ENCODE results near the gene PNPLA7. TPM values are rescaled to one million over a fixed set of nuclear protein-coding genes. Genes with fewer than 3 reads are reported as not detected.
"Not testable (repeated sequence)": the region's sequence is repeated elsewhere in the genome, so short reads cannot be mapped to it uniquely, and the experiment has no call there.

The PNPLA7 gene
- total RNA-seq, 1 donor from 2014 or later: 3.9 TPM

DNA sequence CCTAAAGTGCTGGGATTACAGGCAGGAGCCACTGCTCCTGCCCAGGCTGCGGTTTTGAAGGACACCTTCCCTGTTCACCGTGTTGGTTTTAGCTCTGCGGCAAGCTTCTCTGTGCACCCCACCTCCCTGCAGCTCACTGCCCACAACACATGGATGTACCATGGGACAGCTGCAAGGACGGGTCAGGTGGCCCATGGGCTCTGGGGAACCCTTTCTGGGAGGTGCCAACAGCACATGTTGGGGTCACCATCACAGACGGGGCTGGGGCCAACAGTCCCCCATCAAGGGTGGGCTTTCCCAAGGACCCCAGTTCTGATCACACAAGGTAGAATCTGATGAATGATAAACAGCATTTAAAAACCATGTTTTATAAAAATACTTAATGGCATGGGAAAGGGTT is 134.8 kb downstream of the PNPLA7 start:
- Mint-ChIP-seq H3K4me1 (ENCODE audit: unreplicated experiment) (no peaks in the 10 kb centered on the region), H3K27me3 (ENCODE audit: unreplicated experiment) (no peaks in the 10 kb centered on the region), H3K9me3 (ENCODE audit: unreplicated experiment) (no peaks in the 10 kb centered on the region), H3K27ac (ENCODE audit: unreplicated experiment) (no peak overlapping the region), H3K36me3 (ENCODE audit: low read depth, unreplicated experiment) (peaks cover 5% of the 10 kb centered on the region), H3K4me3 (ENCODE audit: unreplicated experiment) (no peak overlapping the region)
- TF ChIP-seq, protein P1, sequence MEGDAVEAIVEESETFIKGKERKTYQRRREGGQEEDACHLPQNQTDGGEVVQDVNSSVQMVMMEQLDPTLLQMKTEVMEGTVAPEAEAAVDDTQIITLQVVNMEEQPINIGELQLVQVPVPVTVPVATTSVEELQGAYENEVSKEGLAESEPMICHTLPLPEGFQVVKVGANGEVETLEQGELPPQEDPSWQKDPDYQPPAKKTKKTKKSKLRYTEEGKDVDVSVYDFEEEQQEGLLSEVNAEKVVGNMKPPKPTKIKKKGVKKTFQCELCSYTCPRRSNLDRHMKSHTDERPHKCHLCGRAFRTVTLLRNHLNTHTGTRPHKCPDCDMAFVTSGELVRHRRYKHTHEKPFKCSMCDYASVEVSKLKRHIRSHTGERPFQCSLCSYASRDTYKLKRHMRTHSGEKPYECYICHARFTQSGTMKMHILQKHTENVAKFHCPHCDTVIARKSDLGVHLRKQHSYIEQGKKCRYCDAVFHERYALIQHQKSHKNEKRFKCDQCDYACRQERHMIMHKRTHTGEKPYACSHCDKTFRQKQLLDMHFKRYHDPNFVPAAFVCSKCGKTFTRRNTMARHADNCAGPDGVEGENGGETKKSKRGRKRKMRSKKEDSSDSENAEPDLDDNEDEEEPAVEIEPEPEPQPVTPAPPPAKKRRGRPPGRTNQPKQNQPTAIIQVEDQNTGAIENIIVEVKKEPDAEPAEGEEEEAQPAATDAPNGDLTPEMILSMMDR (IDR thresholded peaks at IDR 0.05; ENCODE audit: unreplicated experiment): no peak
- DNase-seq (ENCODE audit: low spot score): no peak

DNA sequence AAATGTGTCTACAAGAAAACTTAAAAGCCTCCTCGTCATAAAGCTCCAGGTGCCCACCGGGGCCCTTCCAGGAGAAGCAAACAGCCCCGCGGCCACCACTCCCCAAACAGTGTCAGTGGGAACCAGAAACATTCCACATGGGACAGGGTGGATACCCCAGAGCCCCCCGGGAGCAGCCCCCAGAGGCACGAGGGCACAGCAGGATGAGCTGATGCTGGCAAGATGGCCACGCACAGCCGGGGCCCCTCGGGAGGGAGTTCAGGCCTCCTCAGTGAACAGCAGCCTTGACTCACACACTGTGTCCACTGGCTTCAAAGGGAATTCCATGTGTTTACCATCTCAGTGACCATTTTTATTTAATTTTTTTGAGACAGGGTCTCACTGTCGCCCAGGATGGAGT is 137.8 kb downstream of the PNPLA7 start:
- Mint-ChIP-seq H3K4me1 (ENCODE audit: unreplicated experiment) (no peaks in the 10 kb centered on the region), H3K27me3 (ENCODE audit: unreplicated experiment) (no peaks in the 10 kb centered on the region), H3K36me3 (ENCODE audit: low read depth, unreplicated experiment) (peaks cover 5% of the 10 kb centered on the region), H3K4me3 (ENCODE audit: unreplicated experiment) (no peak overlapping the region), H3K9me3 (ENCODE audit: unreplicated experiment) (no peaks in the 10 kb centered on the region), H3K27ac (ENCODE audit: unreplicated experiment) (no peak overlapping the region)
- no peak for DNase-seq (ENCODE audit: low spot score)
- TF ChIP-seq, protein P1 (IDR thresholded peaks at IDR 0.05; ENCODE audit: unreplicated experiment): no peak

DNA sequence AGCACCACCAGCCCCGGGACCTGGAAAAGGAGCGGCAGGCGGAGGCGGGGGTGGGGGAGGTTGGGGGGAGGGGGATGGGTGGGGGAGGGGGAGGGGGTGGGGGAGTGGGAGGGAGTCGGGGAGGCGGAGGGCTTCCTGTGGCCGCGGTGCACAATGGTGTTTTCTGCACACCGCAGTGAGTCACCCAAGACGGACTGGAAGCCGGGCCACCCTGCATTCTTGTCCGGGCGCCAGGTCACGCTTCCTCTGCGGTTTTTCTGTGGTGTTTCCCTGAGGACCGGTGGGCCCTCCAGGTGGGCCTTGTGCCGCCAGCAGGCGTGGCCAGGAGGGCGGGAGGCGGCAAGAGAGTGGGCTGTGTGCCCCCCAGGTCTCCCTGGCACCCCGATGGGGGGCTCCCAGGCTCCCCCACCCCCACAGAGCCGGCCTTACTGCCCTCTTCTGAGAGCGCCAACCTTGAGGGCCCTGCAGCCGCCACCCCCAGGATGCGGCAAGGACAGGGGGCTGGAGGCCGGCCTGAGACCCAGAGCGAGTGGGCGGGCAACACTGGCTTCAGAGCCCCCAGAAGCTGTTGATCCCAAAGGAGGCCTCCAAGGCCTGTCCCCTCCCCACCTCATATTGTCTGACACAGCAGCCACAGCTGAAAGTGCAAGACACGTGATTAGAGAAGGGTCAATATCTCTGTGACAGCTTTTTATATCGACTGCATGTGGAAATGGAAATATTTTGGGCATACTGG is 138.4 kb downstream of the PNPLA7 start:
- no peak overlapping the region for H3K27ac Mint-ChIP-seq (ENCODE audit: unreplicated experiment)
- H3K4me1 Mint-ChIP-seq (ENCODE audit: unreplicated experiment): no peaks in the 10 kb centered on the region
- H3K9me3 Mint-ChIP-seq (ENCODE audit: unreplicated experiment): no peaks in the 10 kb centered on the region
- H3K4me3 Mint-ChIP-seq (ENCODE audit: unreplicated experiment): no peak overlapping the region
- no peaks in the 10 kb centered on the region for H3K27me3 Mint-ChIP-seq (ENCODE audit: unreplicated experiment)
- TF ChIP-seq, protein P1 (IDR thresholded peaks at IDR 0.05; ENCODE audit: unreplicated experiment): no peak
- DNase-seq (ENCODE audit: low spot score): no peak
- peaks cover 5% of the 10 kb centered on the region for H3K36me3 Mint-ChIP-seq (ENCODE audit: low read depth, unreplicated experiment)

DNA sequence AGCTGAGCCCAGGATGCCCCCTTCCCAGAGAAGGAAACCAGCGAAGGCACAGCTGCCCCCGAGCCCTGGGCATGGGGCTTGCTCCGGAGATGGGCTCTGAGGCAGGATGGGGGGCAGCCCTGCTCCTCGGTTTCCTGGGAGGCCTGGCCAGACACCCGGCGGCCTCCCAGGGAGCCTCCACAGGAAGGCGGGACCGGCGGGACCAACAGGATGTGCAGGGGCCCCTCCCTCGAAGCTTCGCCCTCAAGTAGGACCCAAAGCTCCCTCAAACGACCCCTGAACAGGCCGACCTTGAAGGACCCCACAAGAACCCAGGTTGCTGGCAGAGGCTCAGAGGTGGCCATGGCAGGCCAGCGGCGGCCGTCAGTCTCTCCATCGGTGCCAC is 138.9 kb downstream of the PNPLA7 start:
- DNase-seq (ENCODE audit: low spot score): no peak
- Mint-ChIP-seq H3K4me3 (ENCODE audit: unreplicated experiment) (no peak overlapping the region), H3K4me1 (ENCODE audit: unreplicated experiment) (no peaks in the 10 kb centered on the region), H3K9me3 (ENCODE audit: unreplicated experiment) (no peaks in the 10 kb centered on the region), H3K27ac (ENCODE audit: unreplicated experiment) (no peak overlapping the region), H3K36me3 (ENCODE audit: low read depth, unreplicated experiment) (peaks cover 5% of the 10 kb centered on the region), H3K27me3 (ENCODE audit: unreplicated experiment) (no peaks in the 10 kb centered on the region)
- TF ChIP-seq, protein P1 (IDR thresholded peaks at IDR 0.05; ENCODE audit: unreplicated experiment): no peak

DNA sequence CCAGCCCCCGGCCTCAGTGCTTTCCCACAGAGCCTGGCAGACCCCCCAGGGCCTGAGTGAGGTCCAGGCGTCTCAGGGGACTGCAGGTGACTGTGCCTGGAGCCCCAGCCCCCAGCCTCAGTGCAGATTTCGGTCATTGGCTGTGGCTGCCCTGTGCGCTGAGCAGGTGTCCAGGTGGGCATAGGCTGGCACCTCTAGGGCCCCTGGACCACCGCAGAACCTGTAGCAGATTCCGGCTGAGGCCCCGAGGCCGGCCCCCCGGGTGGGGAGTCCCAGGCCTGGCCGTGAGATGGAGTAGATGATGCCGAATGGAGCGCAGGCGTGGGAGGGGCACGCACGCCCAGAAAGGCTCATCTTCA is 139.3 kb downstream of the PNPLA7 start:
- Mint-ChIP-seq H3K36me3 (ENCODE audit: low read depth, unreplicated experiment) (peaks cover 5% of the 10 kb centered on the region), H3K4me3 (ENCODE audit: unreplicated experiment) (no peak overlapping the region), H3K4me1 (ENCODE audit: unreplicated experiment) (no peaks in the 10 kb centered on the region), H3K27me3 (ENCODE audit: unreplicated experiment) (no peaks in the 10 kb centered on the region), H3K27ac (ENCODE audit: unreplicated experiment) (no peak overlapping the region), H3K9me3 (ENCODE audit: unreplicated experiment) (no peaks in the 10 kb centered on the region)
- TF ChIP-seq, protein P1 (IDR thresholded peaks at IDR 0.05; ENCODE audit: unreplicated experiment): no peak
- DNase-seq (ENCODE audit: low spot score): no peak

DNA sequence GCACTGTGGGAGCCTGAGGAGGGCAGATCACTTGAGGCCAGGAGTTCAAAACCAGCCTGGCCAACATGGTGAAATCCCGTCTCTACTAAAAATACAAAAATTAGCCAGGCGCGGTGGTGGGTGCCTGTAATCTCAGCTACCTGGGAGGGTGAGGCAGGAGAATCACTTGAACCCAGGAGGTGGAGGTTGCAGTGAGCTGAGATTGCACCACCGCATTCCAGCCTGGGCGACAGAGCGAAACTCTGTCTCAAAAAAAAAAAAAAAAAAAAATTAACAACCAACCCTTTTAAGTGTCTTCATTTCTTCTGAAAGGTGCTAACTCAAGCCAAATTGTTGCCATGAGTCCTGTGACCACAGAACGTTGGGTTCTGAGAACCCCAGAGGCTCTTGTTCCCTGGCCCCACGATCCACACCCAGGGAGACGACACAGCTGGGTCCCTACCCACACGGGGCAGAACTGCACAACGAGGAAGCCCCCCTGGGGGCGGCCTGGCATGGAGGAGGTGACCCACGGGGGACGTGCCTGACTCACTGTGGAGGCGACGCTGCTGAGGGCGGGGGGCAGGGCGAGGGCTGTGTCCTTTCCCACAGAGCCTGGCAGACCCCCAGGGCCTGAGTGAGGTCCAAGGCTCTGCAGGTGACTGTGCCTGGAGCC is 139.8 kb downstream of the PNPLA7 start:
- H3K36me3 Mint-ChIP-seq (ENCODE audit: low read depth, unreplicated experiment); H3K27ac Mint-ChIP-seq (ENCODE audit: unreplicated experiment); H3K27me3 Mint-ChIP-seq (ENCODE audit: unreplicated experiment): not testable (repeated sequence)

More for the DNA sequence above, 139.8 kb downstream of the PNPLA7 start:
- not testable (repeated sequence) for H3K9me3 Mint-ChIP-seq (ENCODE audit: unreplicated experiment); H3K4me1 Mint-ChIP-seq (ENCODE audit: unreplicated experiment); H3K4me3 Mint-ChIP-seq (ENCODE audit: unreplicated experiment); DNase-seq (ENCODE audit: low spot score)
